ENCODE data around the gene ZNF554. TPM values are rescaled to one million over a fixed set of nuclear protein-coding genes. Genes with fewer than 3 reads are reported as not detected.

Gene ZNF554
- total RNA-seq, 1 donor: 3.5 TPM

DNA sequence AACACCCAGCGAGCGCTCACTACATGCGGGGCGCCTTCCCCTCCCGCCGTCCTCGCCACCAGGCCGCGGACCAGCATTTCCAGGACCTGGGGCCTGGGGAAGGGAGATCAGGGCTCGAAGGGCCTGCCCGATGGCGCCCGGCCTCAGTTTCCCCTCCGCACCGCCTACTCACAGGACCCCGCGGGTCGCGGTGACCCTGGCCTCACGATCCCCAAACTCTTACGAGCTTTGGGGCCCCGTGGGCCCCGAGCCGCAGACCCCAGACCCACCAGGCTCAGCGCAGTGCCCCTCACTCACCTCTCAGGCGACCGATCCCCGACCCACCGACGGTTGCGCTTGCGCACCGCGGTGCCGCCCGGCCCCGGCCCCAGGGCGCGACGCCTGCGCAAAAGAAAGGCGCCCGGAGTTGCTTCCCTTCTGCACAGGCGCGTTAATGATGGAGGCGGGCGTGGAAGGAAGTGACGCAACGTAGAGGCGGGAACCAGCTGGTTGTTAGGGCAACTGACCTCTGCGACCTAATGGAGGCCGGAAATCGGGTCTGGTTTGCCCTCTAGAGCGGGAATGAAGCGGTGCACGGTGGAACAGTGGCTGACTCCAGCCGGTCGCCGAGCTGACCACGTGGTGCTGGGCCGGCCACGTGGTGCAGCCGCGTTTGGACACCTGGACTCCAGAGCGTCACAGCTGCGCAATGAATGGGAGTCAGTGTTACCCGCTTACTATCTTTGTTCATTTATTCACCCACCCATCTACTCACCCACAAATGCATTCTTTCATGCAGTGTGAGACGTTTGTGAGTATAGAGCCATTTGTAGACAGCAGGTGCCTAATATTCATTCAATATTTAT, 36.5 kb upstream of the ZNF554 start, which contains the start of gene SGTA:
TSS of gene SGTA (minus strand) at position 338 of the 845 bp plus-strand sequence. CDS start 14,205 bp downstream, outside the sequence.
- H3K4me3 ChIP-seq (ENCODE audit: low read depth, low read length): peak within 1 kb of the TSS; percentile 96
- TF ChIP-seq, protein P1, sequence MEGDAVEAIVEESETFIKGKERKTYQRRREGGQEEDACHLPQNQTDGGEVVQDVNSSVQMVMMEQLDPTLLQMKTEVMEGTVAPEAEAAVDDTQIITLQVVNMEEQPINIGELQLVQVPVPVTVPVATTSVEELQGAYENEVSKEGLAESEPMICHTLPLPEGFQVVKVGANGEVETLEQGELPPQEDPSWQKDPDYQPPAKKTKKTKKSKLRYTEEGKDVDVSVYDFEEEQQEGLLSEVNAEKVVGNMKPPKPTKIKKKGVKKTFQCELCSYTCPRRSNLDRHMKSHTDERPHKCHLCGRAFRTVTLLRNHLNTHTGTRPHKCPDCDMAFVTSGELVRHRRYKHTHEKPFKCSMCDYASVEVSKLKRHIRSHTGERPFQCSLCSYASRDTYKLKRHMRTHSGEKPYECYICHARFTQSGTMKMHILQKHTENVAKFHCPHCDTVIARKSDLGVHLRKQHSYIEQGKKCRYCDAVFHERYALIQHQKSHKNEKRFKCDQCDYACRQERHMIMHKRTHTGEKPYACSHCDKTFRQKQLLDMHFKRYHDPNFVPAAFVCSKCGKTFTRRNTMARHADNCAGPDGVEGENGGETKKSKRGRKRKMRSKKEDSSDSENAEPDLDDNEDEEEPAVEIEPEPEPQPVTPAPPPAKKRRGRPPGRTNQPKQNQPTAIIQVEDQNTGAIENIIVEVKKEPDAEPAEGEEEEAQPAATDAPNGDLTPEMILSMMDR (IDR thresholded peaks at IDR 0.05; ENCODE audit: insufficient read depth, low read depth, low read length): peak; percentile 36
- peak; percentile 100 for DNase-seq (ENCODE audit: low read depth)

DNA sequence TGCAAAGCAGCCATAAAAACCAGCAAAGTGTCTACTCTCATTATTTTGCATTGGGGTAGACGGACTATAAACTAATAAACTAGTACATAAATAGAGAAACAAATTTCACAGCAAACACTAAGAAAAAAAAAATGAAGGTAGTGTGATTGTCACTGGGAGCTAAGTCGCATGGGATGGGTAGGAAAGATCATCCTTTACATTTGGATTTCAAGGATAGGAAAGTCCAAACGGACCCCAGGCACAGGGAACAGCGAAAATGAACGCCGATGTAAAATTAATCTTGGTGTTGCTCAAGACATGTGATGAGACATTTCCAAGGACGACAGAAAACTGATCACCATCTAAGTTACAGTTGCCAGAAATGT, 35.9 kb upstream of the ZNF554 start:
- H3K4me3 ChIP-seq (ENCODE audit: low read depth, low read length): peak overlapping the region; percentile 30
- TF ChIP-seq, protein P1 (IDR thresholded peaks at IDR 0.05; ENCODE audit: insufficient read depth, low read depth, low read length): no peak
- DNase-seq (ENCODE audit: low read depth): no peak

DNA sequence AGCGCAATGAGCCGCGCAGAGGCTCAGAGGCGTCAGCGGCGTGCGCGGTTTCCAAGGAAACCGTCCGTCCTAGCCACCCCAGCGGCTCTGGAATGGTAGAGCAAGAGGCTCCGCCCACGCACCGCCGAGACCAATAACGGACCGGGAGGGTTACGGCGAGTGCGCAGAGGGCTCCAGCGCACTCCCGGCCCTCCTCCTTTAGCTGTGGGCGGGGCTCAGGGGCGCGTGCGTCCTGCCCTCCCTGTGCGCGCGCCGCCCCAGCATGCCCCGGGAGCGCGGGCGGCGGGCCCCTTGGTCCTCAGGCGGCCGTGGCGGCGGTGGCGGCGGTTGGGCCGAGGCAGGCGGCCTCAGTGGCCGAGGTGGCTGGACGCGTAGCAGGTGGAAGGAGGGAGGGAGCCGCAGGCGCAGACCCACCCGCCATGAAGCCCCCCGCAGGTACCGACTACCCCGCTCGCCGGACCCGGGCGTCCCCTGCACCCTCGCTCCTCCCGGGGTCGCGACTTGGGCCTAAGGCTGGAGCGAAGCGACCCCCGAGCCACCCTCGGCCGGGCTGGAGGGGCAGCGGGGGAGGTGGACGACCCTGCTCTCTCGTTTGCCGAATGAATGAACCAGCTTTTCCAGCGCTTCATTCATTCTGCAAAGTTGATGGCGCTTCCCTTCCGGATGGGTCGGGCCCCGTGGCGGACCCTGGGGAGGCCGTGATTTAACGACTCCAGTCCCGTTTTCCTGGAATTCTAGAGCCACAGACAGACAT, 34.2 kb upstream of the ZNF554 start, which contains the start of gene THOP1:
TSS of gene THOP1 (plus strand) at position 260 of the 754 bp plus-strand sequence. CDS start at position 420, 160 bp downstream.
- TF ChIP-seq, protein P1 (IDR thresholded peaks at IDR 0.05; ENCODE audit: insufficient read depth, low read depth, low read length): no peak
- H3K4me3 ChIP-seq (ENCODE audit: low read depth, low read length): peak within 1 kb of the TSS; percentile 92
- peak; percentile 98 for DNase-seq (ENCODE audit: low read depth)

DNA sequence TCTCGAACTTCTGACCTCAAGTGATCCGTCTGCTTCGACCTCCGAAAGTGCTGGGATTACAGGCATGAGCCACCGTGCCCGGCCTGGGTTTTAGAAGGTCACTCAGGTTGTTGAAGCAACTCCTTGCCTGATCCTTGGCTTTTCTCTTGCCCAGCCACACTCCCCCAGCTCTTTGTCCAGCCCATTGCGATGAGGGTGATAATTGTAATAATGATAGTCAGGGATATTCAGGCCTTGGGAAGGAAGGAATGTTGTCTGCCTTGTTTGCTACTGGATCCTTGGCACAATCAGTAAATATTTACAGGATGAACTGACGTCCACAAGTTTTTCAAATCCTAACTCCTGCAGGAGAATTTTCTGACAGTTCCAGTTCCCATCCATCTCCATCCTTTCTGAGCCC, 32.6 kb upstream of the ZNF554 start:
- H3K4me3 ChIP-seq (ENCODE audit: low read depth, low read length): no peak overlapping the region
- DNase-seq (ENCODE audit: low read depth): no peak
- TF ChIP-seq, protein P1 (IDR thresholded peaks at IDR 0.05; ENCODE audit: insufficient read depth, low read depth, low read length): no peak

DNA sequence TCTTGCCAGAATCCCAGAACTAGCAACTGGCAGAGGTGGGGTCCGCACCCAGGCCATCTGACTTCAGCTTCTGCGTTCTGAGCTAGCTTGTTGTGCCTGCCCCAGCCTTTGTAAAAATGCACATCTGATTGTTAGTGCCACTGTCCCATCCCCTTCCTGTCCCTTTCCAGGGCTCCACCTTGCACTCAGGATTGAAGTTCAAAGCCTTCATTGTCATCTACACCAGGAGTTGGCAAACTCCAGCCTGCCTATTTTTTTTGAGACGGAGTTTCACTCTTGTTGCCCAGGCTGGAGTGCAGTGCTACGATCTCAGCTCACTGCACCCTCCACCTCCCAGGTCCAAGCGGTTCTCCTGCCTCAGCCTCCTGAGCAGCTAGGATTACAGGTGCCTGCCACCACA, 31.4 kb upstream of the ZNF554 start:
- H3K4me3 ChIP-seq (ENCODE audit: low read depth, low read length): no peak overlapping the region
- DNase-seq (ENCODE audit: low read depth): no peak
- TF ChIP-seq, protein P1 (IDR thresholded peaks at IDR 0.05; ENCODE audit: insufficient read depth, low read depth, low read length): no peak

DNA sequence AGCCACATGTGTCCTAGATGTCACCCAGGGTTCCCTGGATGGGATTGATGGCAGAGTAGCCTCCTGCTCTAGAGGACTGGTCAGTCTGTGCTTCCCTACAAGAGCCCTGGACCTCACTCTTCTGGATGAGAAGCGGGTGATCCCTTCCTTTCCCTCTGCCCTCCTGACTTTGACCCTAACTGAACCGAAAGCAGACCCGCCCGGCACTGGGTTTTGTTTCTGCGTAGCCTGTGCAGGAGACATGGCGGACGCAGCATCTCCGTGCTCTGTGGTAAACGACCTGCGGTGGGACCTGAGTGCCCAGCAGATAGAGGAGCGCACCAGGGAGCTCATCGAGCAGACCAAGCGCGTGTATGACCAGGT, 29.5 kb upstream of the ZNF554 start:
- TF ChIP-seq, protein P1 (IDR thresholded peaks at IDR 0.05; ENCODE audit: insufficient read depth, low read depth, low read length): no peak
- H3K4me3 ChIP-seq (ENCODE audit: low read depth, low read length): no peak overlapping the region
- no peak for DNase-seq (ENCODE audit: low read depth)

Data from fibroblast of villous mesenchyme (primary cell).